K562 (cell line): Measurements from ENCODE around the gene ATRNL1. TPM values are rescaled to one million over a fixed set of nuclear protein-coding genes. Genes with fewer than 3 reads are reported as not detected.

Source experiments
- ATAC-seq: fragments of 200-7000 bp; cut with Tn5 transposase; 3 replicates; pipeline ENCODE4 v1.9.1; 2020; ENCODE audit warnings: moderate library complexity
- BruUV-seq: library from RNA; stranded (reverse); fragments of 400-500 nt; replicated peaks from 2 replicates; lab custom pipeline; 2021; lab: Mats Ljungman, UMichigan
- CTCF ChIA-PET: fragments of 300-600 bp; formaldehyde crosslinking; extraction: SDS; loops from one replicate; lab custom pipeline; 2021; ENCODE audit warnings: low intra/inter-chr PET ratio; lab: Yijun Ruan, JAX
- POLR2A ChIA-PET: fragments of 300-600, 350-650 bp; sonication (Branson Sonifier 250); formaldehyde crosslinking; extraction: SDS; loops from one replicate; lab custom pipeline; 2021; ENCODE audit warnings: antibody characterized with exemption, inconsistent platforms; lab: Yijun Ruan, JAX
- DNase-seq, 4 experiments: peaks; one replicate each; pipeline versions ENCODE4 v3.0.0 to v3.0.0-alpha.2; 2011 to 2018; ENCODE audit warnings: low spot score in 3 of 4, mixed read lengths in 3 of 4; ENCODE audit errors: extremely low read depth in 1 of 4
- FAIRE-seq: peaks from 2 replicates; lab custom pipeline; 2011; peaks lifted over from hg19 to GRCh38; lab: Jason Lieb, UNC
- H2AFZ ChIP-seq: 2 replicates; pipeline ENCODE4 v1.6.0; 2011; ENCODE audit warnings: low read depth, low read length, control low read depth, inconsistent platforms
- H3K27ac ChIP-seq: fragments of 200-600 bp; 3 replicates; pipeline ENCODE4 v1.8.0; 2011; ENCODE audit warnings: low read depth, mild to moderate bottlenecking, control low read depth, inconsistent platforms, low read length, moderate library complexity, mixed read lengths; ENCODE audit errors: extremely low read depth
- H3K27me3 ChIP-seq, 2 experiments: fragments of 300-600 bp in 1 of 2; 2 replicates in 1 of 2; 3 replicates in 1 of 2; pipeline versions ENCODE4 v1.6.0 to v1.8.0; 2011; ENCODE audit warnings: inconsistent platforms in 2 of 2, low read length in 2 of 2, mild to moderate bottlenecking in 1 of 2, mixed read lengths in 1 of 2, moderate library complexity in 1 of 2; ENCODE audit not compliant: control insufficient read depth in 2 of 2, insufficient read depth in 2 of 2
- H3K36me3 ChIP-seq: fragments of 300-600 bp; 3 replicates; pipeline ENCODE4 v1.8.0; 2011; ENCODE audit warnings: mild to moderate bottlenecking, low read length, inconsistent platforms; ENCODE audit not compliant: control insufficient read depth, insufficient read depth
- H3K4me1 ChIP-seq, 2 experiments: fragments of 200-600 bp in 1 of 2; replicated peaks in 1 of 2; 2 replicates in 1 of 2; 3 replicates in 1 of 2; pipeline versions ENCODE4 v1.5.1 to v1.8.0; 2011; ENCODE audit warnings: inconsistent platforms in 2 of 2, low read length in 2 of 2, mild to moderate bottlenecking in 1 of 2, mixed read lengths in 1 of 2, moderate library complexity in 1 of 2; ENCODE audit not compliant: control insufficient read depth in 2 of 2, insufficient read depth in 2 of 2
- H3K4me2 ChIP-seq: 2 replicates; pipeline ENCODE4 v1.6.1; 2011; ENCODE audit warnings: low read length, control low read depth, inconsistent platforms, mixed read lengths; ENCODE audit not compliant: insufficient read depth
- H3K4me3 ChIP-seq: fragments of 200-600 bp; sonication (generic), shearing (Covaris generic); 2 replicates; pipeline ENCODE4 v1.5.1; 2016; ENCODE audit warnings: control low read depth, inconsistent platforms
- H3K79me2 ChIP-seq: fragments of 200-600 bp; 3 replicates; pipeline ENCODE4 v1.8.0; 2011; ENCODE audit warnings: low read length, inconsistent platforms; ENCODE audit not compliant: control insufficient read depth, insufficient read depth
- H3K9ac ChIP-seq, 2 experiments: 2 replicates each; pipeline versions ENCODE4 v1.6.0 to v1.6.1; 2011; ENCODE audit warnings: low read depth in 2 of 2, low read length in 2 of 2, control low read depth in 1 of 2, inconsistent platforms in 1 of 2, mild to moderate bottlenecking in 1 of 2, mixed read lengths in 1 of 2; ENCODE audit not compliant: insufficient read depth in 1 of 2
- H3K9me1 ChIP-seq: one replicate; pipeline ENCODE4 v1.6.0; 2011; ENCODE audit warnings: inconsistent platforms, mild to moderate bottlenecking, low read length, moderate library complexity; ENCODE audit not compliant: control insufficient read depth, insufficient read depth
- H3K9me3 ChIP-seq: replicated peaks from 2 replicates; pipeline ENCODE4 v1.5.1; 2011; ENCODE audit warnings: low read depth, low read length, inconsistent platforms; ENCODE audit not compliant: control insufficient read depth, insufficient read depth
- H4K20me1 ChIP-seq: replicated peaks from 2 replicates; pipeline ENCODE4 v1.6.1; 2011; ENCODE audit warnings: low read length, inconsistent platforms, mixed read lengths; ENCODE audit not compliant: control insufficient read depth, insufficient read depth
- L3MBTL2 ChIP-seq: fragments of 450-650 bp; IDR thresholded peaks from 2 replicates; pipeline ENCODE4 v1.6.1; 2016; ENCODE audit warnings: mild to moderate bottlenecking, moderate library complexity
- SRSF9 ChIP-seq: fragments of 200-400 bp; formaldehyde crosslinking; IDR thresholded peaks from 2 replicates; pipeline ENCODE4 v1.6.1; 2017; ENCODE audit warnings: low read depth, low read length, borderline replicate concordance
- SUPT5H ChIP-seq: fragments of 450-650 bp; IDR thresholded peaks from 2 replicates; pipeline ENCODE4 v1.6.1; 2016
- ZNF696 ChIP-seq: fragments of 250-450 bp; sonication (Bioruptor Pico); conservative IDR thresholded peaks from 2 replicates; pipeline ENCODE4 v1.4.0; 2020; ENCODE audit warnings: mild to moderate bottlenecking, moderate library complexity
- WGBS: fragments of 100-300 bp; shearing (Covaris generic); methylation state at CpG from one replicate; pipeline ENCODE4 v1.1.6; 2016; ENCODE audit warnings: low coverage, mixed read lengths; ENCODE audit not compliant: insufficient coverage; ENCODE audit errors: missing lambda C conversion rate; 5-methylcytosine and 5-hydroxymethylcytosine counted together
- in situ Hi-C: fragments of 300-500 bp; cut with MboI; formaldehyde crosslinking; loops from 4 replicates; pipeline ENCODE4 v1.15.0; 2018; ENCODE audit warnings: inconsistent platforms, mixed read lengths
- intact Hi-C: fragments of 100-400 bp; cut with micrococcal nuclease; formaldehyde crosslinking; loops from 2 replicates; pipeline ENCODE4 v1.14.2; 2022
- polyA plus RNA-seq, 8 experiments: library from polyadenylated mRNA; depleted of rRNA in 4 of 8; stranded (reverse) in 5 of 8; unstranded in 3 of 8; fragments of >200 nt; fragmentation: Nextera tagmentation in 2 of 8; fragmentation: Illumina TruSeq in 1 of 8; extraction: Ambion mirVana in 2 of 8; extraction: Trizol in 1 of 8; gene quantifications; 2 replicates each; pipeline versions ENCODE4 v1.2.1 to v1.2.3, GENCODE V29; 2011 to 2014; ENCODE audit warnings: inconsistent platforms in 1 of 8, missing spikeins in 1 of 8
- total RNA-seq, 7 experiments: library from RNA; depleted of rRNA in 6 of 7; stranded (reverse); fragments of >200 nt in 6 of 7; fragmentation: Illumina TruSeq in 2 of 7; extraction: Trizol in 2 of 7; gene quantifications; 2 replicates each; pipeline versions ENCODE4 v1.2.1 to v1.2.3, GENCODE V29; 2011 to 2021; ENCODE audit warnings: low replicate concordance in 1 of 7
- TF ChIP-seq, protein P1 (sequence below): sonication (generic); formaldehyde crosslinking; IDR thresholded peaks from 2 replicates; pipeline ENCODE4 v1.8.0; 2023; ENCODE audit warnings: mild to moderate bottlenecking, missing genetic modification reagents
- TF ChIP-seq, protein P2 (sequence below): fragments of 450-650 bp; IDR thresholded peaks from 2 replicates; pipeline ENCODE4 v1.6.1; 2014; ENCODE audit warnings: low read depth, mild to moderate bottlenecking, moderate library complexity, borderline replicate concordance
- TF ChIP-seq, protein P3 (sequence below): fragments of 450-650 bp; IDR thresholded peaks from 2 replicates; pipeline ENCODE4 v1.6.1; 2017; ENCODE audit warnings: antibody characterized with exemption, mild to moderate bottlenecking

The ATRNL1 gene
- total and polyA plus RNA-seq, 9 of the 15 experiments (the other 6 are each of a cell fraction or from before 2014, with no cell fraction given), result 0.18 TPM; not detected in 8

DNA sequence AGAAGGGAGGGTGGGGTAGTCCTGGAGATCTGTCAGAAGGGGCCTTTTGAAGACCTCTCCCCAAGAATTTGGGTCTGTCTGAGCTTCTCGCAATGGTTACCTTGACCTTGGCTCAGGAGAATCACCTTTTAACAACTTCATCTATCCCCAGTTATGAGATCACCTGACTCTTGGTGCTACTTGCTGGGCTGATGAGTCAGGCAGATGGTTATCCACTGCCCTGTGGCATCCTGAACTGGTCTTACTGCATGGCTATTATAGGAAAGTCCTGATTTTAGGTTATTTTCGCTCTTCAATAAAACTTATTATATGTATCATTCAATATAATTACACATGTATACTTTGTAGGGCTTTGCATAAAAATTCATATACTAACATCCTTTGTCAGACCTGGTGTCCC, 905.1 kb downstream of the ATRNL1 start:
- FAIRE-seq (no peak), DNase-seq (no peak), ATAC-seq (no peak)
- Histone ChIP-seq H3K27me3 (no peaks in the 10 kb centered on the region), H3K27ac (no peak overlapping the region), H2AFZ (no peak overlapping the region), H3K4me2 (no peak overlapping the region), H3K9me1 (no peaks in the 10 kb centered on the region), H3K4me1 (no peaks in the 10 kb centered on the region), H3K9me3 (no peaks in the 10 kb centered on the region), H3K4me3 (no peak overlapping the region), H3K79me2 (no peaks in the 10 kb centered on the region), H3K9ac (no peak overlapping the region), H4K20me1 (no peaks in the 10 kb centered on the region), H3K36me3 (no peaks in the 10 kb centered on the region)
- no peak for TF ChIP-seq ZNF696 (CRISPR knock-in tag)
- TF ChIP-seq, protein P1, sequence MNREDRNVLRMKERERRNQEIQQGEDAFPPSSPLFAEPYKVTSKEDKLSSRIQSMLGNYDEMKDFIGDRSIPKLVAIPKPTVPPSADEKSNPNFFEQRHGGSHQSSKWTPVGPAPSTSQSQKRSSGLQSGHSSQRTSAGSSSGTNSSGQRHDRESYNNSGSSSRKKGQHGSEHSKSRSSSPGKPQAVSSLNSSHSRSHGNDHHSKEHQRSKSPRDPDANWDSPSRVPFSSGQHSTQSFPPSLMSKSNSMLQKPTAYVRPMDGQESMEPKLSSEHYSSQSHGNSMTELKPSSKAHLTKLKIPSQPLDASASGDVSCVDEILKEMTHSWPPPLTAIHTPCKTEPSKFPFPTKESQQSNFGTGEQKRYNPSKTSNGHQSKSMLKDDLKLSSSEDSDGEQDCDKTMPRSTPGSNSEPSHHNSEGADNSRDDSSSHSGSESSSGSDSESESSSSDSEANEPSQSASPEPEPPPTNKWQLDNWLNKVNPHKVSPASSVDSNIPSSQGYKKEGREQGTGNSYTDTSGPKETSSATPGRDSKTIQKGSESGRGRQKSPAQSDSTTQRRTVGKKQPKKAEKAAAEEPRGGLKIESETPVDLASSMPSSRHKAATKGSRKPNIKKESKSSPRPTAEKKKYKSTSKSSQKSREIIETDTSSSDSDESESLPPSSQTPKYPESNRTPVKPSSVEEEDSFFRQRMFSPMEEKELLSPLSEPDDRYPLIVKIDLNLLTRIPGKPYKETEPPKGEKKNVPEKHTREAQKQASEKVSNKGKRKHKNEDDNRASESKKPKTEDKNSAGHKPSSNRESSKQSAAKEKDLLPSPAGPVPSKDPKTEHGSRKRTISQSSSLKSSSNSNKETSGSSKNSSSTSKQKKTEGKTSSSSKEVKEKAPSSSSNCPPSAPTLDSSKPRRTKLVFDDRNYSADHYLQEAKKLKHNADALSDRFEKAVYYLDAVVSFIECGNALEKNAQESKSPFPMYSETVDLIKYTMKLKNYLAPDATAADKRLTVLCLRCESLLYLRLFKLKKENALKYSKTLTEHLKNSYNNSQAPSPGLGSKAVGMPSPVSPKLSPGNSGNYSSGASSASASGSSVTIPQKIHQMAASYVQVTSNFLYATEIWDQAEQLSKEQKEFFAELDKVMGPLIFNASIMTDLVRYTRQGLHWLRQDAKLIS, result no peak
- TF ChIP-seq, protein P2, sequence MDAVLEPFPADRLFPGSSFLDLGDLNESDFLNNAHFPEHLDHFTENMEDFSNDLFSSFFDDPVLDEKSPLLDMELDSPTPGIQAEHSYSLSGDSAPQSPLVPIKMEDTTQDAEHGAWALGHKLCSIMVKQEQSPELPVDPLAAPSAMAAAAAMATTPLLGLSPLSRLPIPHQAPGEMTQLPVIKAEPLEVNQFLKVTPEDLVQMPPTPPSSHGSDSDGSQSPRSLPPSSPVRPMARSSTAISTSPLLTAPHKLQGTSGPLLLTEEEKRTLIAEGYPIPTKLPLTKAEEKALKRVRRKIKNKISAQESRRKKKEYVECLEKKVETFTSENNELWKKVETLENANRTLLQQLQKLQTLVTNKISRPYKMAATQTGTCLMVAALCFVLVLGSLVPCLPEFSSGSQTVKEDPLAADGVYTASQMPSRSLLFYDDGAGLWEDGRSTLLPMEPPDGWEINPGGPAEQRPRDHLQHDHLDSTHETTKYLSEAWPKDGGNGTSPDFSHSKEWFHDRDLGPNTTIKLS, result no peak
- TF ChIP-seq, protein P3, sequence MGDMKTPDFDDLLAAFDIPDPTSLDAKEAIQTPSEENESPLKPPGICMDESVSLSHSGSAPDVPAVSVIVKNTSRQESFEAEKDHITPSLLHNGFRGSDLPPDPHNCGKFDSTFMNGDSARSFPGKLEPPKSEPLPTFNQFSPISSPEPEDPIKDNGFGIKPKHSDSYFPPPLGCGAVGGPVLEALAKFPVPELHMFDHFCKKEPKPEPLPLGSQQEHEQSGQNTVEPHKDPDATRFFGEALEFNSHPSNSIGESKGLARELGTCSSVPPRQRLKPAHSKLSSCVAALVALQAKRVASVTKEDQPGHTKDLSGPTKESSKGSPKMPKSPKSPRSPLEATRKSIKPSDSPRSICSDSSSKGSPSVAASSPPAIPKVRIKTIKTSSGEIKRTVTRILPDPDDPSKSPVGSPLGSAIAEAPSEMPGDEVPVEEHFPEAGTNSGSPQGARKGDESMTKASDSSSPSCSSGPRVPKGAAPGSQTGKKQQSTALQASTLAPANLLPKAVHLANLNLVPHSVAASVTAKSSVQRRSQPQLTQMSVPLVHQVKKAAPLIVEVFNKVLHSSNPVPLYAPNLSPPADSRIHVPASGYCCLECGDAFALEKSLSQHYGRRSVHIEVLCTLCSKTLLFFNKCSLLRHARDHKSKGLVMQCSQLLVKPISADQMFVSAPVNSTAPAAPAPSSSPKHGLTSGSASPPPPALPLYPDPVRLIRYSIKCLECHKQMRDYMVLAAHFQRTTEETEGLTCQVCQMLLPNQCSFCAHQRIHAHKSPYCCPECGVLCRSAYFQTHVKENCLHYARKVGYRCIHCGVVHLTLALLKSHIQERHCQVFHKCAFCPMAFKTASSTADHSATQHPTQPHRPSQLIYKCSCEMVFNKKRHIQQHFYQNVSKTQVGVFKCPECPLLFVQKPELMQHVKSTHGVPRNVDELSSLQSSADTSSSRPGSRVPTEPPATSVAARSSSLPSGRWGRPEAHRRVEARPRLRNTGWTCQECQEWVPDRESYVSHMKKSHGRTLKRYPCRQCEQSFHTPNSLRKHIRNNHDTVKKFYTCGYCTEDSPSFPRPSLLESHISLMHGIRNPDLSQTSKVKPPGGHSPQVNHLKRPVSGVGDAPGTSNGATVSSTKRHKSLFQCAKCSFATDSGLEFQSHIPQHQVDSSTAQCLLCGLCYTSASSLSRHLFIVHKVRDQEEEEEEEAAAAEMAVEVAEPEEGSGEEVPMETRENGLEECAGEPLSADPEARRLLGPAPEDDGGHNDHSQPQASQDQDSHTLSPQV, result no peak
- TF ChIP-seq SUPT5H, result no peak
- TF ChIP-seq SRSF9, result no peak
- TF ChIP-seq L3MBTL2, result no peak
- WGBS, result 4% methylated on average over 2 of the region's 2 CpGs
- ChIA-PET POLR2A (no interaction called here), CTCF (no interaction called here)
- intact Hi-C loops, result no loop called here
- in situ Hi-C loops, result no loop called here
- no TSS peak for BruUV-seq
